HepG2 (cell line): ENCODE measurements around the gene CCDC69. TPM values are rescaled to one million over a fixed set of nuclear protein-coding genes. Genes with fewer than 3 reads are reported as not detected.

ENCODE experiments used
- CCDC6 ChIP-seq: sonication (generic); formaldehyde crosslinking; IDR thresholded peaks from 2 replicates; pipeline ENCODE4 v1.8.1; 2022; ENCODE audit warnings: mild to moderate bottlenecking, missing genetic modification reagents, moderate library complexity
- DMAP1 ChIP-seq: IDR thresholded peaks from 2 replicates; pipeline ENCODE4 v1.6.1; 2016
- GABPA ChIP-seq, 2 experiments: IDR thresholded peaks; 2 replicates each; pipeline ENCODE4 v1.6.1; 2011 to 2016; ENCODE audit warnings: low read depth in 2 of 2, low read length in 1 of 2, missing biosample characterization in 1 of 2, missing genetic modification characterization in 1 of 2
- KDM3A ChIP-seq: IDR thresholded peaks from 2 replicates; pipeline ENCODE4 v1.6.1; 2018; ENCODE audit warnings: low read depth, missing compliant biosample characterization
- MEF2D ChIP-seq: sonication (generic); formaldehyde crosslinking; IDR thresholded peaks from 2 replicates; pipeline ENCODE4 v1.5.1; 2020; ENCODE audit warnings: mild to moderate bottlenecking, missing genetic modification reagents
- NBN ChIP-seq: fragments of 450-650 bp; conservative IDR thresholded peaks from 2 replicates; pipeline ENCODE4 v1.6.1; 2017
- NR3C1 ChIP-seq: sonication (generic); formaldehyde crosslinking; IDR thresholded peaks from 2 replicates; pipeline ENCODE4 v1.4.0; 2020; ENCODE audit warnings: missing genetic modification reagents
- RBAK ChIP-seq: sonication (generic); formaldehyde crosslinking; IDR thresholded peaks from 2 replicates; pipeline ENCODE4 v1.5.1; 2020; ENCODE audit warnings: mild to moderate bottlenecking, missing genetic modification reagents
- WIZ ChIP-seq: sonication (generic); formaldehyde crosslinking; IDR thresholded peaks from 2 replicates; pipeline ENCODE4 v1.5.1; 2020; ENCODE audit warnings: mild to moderate bottlenecking, missing genetic modification reagents
- ZNF12 ChIP-seq: sonication (generic); formaldehyde crosslinking; IDR thresholded peaks from 2 replicates; pipeline ENCODE4 v1.5.0; 2020; ENCODE audit warnings: missing genetic modification reagents
- ZNF142 ChIP-seq: sonication (generic); formaldehyde crosslinking; IDR thresholded peaks from 2 replicates; pipeline ENCODE4 v1.4.0; 2020; ENCODE audit warnings: missing genetic modification reagents
- ZNF275 ChIP-seq: sonication (generic); formaldehyde crosslinking; IDR thresholded peaks from 2 replicates; pipeline ENCODE4 v1.8.0; 2022; ENCODE audit warnings: missing genetic modification reagents, mild to moderate bottlenecking, inconsistent platforms, borderline replicate concordance
- polyA plus RNA-seq, 8 experiments: library from polyadenylated mRNA; depleted of rRNA in 3 of 8; stranded (reverse) in 7 of 8; unstranded in 1 of 8; fragments of >200 nt; fragmentation: Illumina TruSeq in 4 of 8; extraction: Trizol in 4 of 8; gene quantifications; 2 replicates each; pipeline versions ENCODE4 v1.2.1 to v1.2.3, GENCODE V29; 2011 to 2016; ENCODE audit warnings: low read depth in 4 of 8, missing spikeins in 1 of 8, mixed read lengths in 1 of 8; ENCODE audit not compliant: insufficient read depth in 1 of 8
- total RNA-seq, 5 experiments: library from RNA; depleted of rRNA; stranded (reverse); fragments of >200 nt; fragmentation: Illumina TruSeq; extraction: Trizol; gene quantifications; 2 replicates each; pipeline ENCODE4 v1.2.3, GENCODE V29; 2016; ENCODE audit warnings: low read depth in 1 of 5
- TF ChIP-seq, protein P1 (sequence below): sonication (generic); formaldehyde crosslinking; IDR thresholded peaks from 2 replicates; pipeline ENCODE4 v1.4.0; 2020; ENCODE audit warnings: missing genetic modification reagents, borderline replicate concordance

The CCDC69 gene
- total and polyA plus RNA-seq, 2 of the 13 experiments (the other 11 are each of a cell fraction or from before 2014, with no cell fraction given) = 12.2 to 45.2 TPM

GRCh38 chr5:151155775-151156506 lies 68.0 kb downstream of the CCDC69 start (continued):
- TF ChIP-seq MEF2D (CRISPR knock-in tag) (peak; percentile 66), ZNF275 (CRISPR knock-in tag) (no peak), RBAK (CRISPR knock-in tag) (no peak), GABPA (IDR thresholded peaks at IDR 0.05; ENCODE audit: low read depth, low read length) (no peak), GABPA (CRISPR knock-in tag; IDR thresholded peaks at IDR 0.05; ENCODE audit: low read depth) (no peak; the same call in 1 of the 2 replicates), DMAP1 (peak; percentile 63; the same call in 1 of the 2 replicates), KDM3A (CRISPR knock-in tag) (peak; percentile 72; the same call in 1 of the 2 replicates), CCDC6 (CRISPR knock-in tag) (no peak), WIZ (CRISPR knock-in tag) (no peak), ZNF12 (CRISPR knock-in tag) (no peak), NR3C1 (CRISPR knock-in tag) (no peak), NBN (no peak), ZNF142 (no peak)
- TF ChIP-seq, protein P1, sequence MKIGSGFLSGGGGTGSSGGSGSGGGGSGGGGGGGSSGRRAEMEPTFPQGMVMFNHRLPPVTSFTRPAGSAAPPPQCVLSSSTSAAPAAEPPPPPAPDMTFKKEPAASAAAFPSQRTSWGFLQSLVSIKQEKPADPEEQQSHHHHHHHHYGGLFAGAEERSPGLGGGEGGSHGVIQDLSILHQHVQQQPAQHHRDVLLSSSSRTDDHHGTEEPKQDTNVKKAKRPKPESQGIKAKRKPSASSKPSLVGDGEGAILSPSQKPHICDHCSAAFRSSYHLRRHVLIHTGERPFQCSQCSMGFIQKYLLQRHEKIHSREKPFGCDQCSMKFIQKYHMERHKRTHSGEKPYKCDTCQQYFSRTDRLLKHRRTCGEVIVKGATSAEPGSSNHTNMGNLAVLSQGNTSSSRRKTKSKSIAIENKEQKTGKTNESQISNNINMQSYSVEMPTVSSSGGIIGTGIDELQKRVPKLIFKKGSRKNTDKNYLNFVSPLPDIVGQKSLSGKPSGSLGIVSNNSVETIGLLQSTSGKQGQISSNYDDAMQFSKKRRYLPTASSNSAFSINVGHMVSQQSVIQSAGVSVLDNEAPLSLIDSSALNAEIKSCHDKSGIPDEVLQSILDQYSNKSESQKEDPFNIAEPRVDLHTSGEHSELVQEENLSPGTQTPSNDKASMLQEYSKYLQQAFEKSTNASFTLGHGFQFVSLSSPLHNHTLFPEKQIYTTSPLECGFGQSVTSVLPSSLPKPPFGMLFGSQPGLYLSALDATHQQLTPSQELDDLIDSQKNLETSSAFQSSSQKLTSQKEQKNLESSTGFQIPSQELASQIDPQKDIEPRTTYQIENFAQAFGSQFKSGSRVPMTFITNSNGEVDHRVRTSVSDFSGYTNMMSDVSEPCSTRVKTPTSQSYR (CRISPR knock-in tag) = no peak
